ENCODE results near the gene CASKIN1. TPM values are rescaled to one million over a fixed set of nuclear protein-coding genes. Genes with fewer than 3 reads are reported as not detected.
A peak's percentile ranks its signal among the peaks of the same experiment; 100 is the strongest.

CASKIN1 gene, protein sequence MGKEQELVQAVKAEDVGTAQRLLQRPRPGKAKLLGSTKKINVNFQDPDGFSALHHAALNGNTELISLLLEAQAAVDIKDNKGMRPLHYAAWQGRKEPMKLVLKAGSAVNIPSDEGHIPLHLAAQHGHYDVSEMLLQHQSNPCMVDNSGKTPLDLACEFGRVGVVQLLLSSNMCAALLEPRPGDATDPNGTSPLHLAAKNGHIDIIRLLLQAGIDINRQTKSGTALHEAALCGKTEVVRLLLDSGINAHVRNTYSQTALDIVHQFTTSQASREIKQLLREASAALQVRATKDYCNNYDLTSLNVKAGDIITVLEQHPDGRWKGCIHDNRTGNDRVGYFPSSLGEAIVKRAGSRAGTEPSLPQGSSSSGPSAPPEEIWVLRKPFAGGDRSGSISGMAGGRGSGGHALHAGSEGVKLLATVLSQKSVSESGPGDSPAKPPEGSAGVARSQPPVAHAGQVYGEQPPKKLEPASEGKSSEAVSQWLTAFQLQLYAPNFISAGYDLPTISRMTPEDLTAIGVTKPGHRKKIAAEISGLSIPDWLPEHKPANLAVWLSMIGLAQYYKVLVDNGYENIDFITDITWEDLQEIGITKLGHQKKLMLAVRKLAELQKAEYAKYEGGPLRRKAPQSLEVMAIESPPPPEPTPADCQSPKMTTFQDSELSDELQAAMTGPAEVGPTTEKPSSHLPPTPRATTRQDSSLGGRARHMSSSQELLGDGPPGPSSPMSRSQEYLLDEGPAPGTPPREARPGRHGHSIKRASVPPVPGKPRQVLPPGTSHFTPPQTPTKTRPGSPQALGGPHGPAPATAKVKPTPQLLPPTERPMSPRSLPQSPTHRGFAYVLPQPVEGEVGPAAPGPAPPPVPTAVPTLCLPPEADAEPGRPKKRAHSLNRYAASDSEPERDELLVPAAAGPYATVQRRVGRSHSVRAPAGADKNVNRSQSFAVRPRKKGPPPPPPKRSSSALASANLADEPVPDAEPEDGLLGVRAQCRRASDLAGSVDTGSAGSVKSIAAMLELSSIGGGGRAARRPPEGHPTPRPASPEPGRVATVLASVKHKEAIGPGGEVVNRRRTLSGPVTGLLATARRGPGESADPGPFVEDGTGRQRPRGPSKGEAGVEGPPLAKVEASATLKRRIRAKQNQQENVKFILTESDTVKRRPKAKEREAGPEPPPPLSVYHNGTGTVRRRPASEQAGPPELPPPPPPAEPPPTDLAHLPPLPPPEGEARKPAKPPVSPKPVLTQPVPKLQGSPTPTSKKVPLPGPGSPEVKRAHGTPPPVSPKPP (N-terminal part only)
- total RNA-seq: under 1 TPM; 0.66 to 0.78 TPM

DNA sequence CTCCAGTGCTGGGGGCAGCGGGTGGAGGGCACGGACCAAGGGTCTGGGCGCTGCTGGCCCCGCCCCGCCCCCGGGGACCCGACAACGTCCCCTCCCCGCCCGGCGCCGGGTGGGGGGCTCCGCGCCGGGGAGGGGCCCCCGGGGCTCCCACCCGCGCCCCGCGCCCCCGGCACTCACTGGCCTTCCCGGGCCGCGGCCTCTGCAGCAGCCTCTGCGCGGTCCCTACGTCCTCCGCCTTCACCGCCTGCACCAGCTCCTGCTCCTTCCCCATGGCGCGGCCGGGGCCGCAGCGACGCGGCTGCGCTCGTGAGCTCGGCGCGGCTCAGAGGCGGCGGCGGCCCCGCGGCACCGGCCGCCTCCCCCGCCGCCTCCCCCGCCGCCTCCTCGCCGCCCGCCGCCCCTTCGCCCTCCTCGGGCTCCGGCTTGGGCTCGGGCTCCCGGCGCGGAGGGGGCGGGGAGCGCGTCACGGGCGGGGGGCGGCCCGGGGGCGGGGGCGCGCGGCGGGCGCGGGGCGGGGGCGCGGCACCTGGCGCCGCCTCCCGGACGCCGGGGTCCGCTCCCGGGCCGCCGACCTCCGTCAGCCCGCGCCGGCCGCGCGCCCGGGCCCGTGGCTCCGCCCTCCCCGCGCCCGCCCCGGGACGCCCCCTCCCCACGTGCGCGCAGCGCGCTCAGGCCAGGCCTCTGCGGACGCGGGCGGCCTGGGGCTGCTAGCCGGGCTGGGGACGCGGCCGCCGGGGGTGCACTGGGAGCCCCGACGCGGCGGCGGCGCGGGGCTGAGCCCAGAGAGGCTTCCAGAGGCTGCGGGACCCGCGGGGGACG, at the start of gene CASKIN1:
TSS of gene CASKIN1 (minus strand) at position 444 of the 819 bp plus-strand sequence. CDS start at position 271, 173 bp downstream.
- peak; percentile 9 for ATAC-seq
- TF ChIP-seq CTCF (IDR thresholded peaks at IDR 0.05): no peak
- no peak for TF ChIP-seq POLR2A (IDR thresholded peaks at IDR 0.05)
- Histone ChIP-seq H3K9me3 (no peaks in the 10 kb centered on the region), H3K4me3 (no peak within 1 kb of the TSS), H3K27me3 (no peaks in the 10 kb centered on the region), H3K36me3 (replicated peaks in 1 of 2; ENCODE audit: insufficient read depth in 1 of 2, low read depth in 2 of 2) (no peaks in the 10 kb centered on the region), H3K27ac (no peak within 1 kb of the TSS), H3K4me1 (peaks cover 13% of the 10 kb centered on the region)
- no peak for DNase-seq
- 1% methylated on average over 54 of the region's 129 CpGs; no CpG with 5 or more reads in 1 of the 2 donors for WGBS, 2 donors
- intact Hi-C loops (cut with DNase I): no loop called here

- Histone ChIP-seq H3K27me3 (no peaks in the 10 kb centered on the region), H3K9me3 (no peaks in the 10 kb centered on the region), H3K27ac (no peak overlapping the region), H3K36me3 (replicated peaks in 1 of 2; ENCODE audit: insufficient read depth in 1 of 2, low read depth in 2 of 2) (peaks cover 10 to 13% of the 10 kb centered on the region in 2 donors), H3K4me3 (no peak overlapping the region), H3K4me1 (peaks cover 3% of the 10 kb centered on the region)
- no peak for TF ChIP-seq CTCF (IDR thresholded peaks at IDR 0.05)
- no peak for TF ChIP-seq POLR2A (IDR thresholded peaks at IDR 0.05)
- DNase-seq (no peak), ATAC-seq (no peak)
- 89 to 93% methylated on average over 23 to 30 of the region's 30 CpGs for WGBS, 2 donors
- intact Hi-C loops (cut with DNase I): no loop called here
Measured at GRCh38 chr16:2244926-2245795, 48.8 kb upstream of the CASKIN1 start.

GRCh38 chr16:2244301-2244700, 47.9 kb upstream of the CASKIN1 start:
- ATAC-seq (no peak), DNase-seq (peak in 1 of 4 donors; percentile 20)
- H3K4me3 ChIP-seq: no peak overlapping the region
- H3K27ac ChIP-seq: no peak overlapping the region
- no peaks in the 10 kb centered on the region for H3K9me3 ChIP-seq
- peaks cover 10 to 13% of the 10 kb centered on the region in 2 donors for H3K36me3 ChIP-seq (replicated peaks in 1 of 2; ENCODE audit: insufficient read depth in 1 of 2, low read depth in 2 of 2)
- WGBS, 2 donors: 73 to 88% methylated on average over 5 to 17 of the region's 17 CpGs
- no peaks in the 10 kb centered on the region for H3K4me1 ChIP-seq
- H3K27me3 ChIP-seq: no peaks in the 10 kb centered on the region
- intact Hi-C loops (cut with DNase I): no loop called here
- TF ChIP-seq POLR2A (IDR thresholded peaks at IDR 0.05) (no peak), CTCF (IDR thresholded peaks at IDR 0.05) (no peak)
